HEK293 (cell line): ENCODE results near the gene ZFAND6.

ENCODE experiments used
- ZNF280C ChIP-seq: fragments of 450-650 bp; formaldehyde crosslinking; IDR thresholded peaks from 2 replicates; pipeline ENCODE4 v1.5.1; 2016; ENCODE audit warnings: missing biosample characterization, missing genetic modification characterization
- ZNF747 ChIP-seq: fragments of 450-650 bp; formaldehyde crosslinking; IDR thresholded peaks from 2 replicates; pipeline ENCODE4 v1.5.1; 2016; ENCODE audit warnings: missing biosample characterization, missing genetic modification characterization

GRCh38 chr15:80042568-80042967 lies 16.9 kb upstream of the ZFAND6 start:
- TF ChIP-seq ZNF747 (tag by site-specific recombination) (no peak), ZNF280C (no peak)
